HUDEP-2 (cell line): ENCODE results near the gene ZC3H6.
"Not testable (repeated sequence)": the region's sequence is repeated elsewhere in the genome, so short reads cannot be mapped to it uniquely, and the experiment has no call there.

Experiments used
- DNase-seq, 76 experiments: peaks; one replicate each; lab custom pipeline; 2025; ENCODE audit not compliant: unreplicated experiment in 76 of 76; lab: John Stamatoyannopoulos, UW

ZC3H6 gene

DNA sequence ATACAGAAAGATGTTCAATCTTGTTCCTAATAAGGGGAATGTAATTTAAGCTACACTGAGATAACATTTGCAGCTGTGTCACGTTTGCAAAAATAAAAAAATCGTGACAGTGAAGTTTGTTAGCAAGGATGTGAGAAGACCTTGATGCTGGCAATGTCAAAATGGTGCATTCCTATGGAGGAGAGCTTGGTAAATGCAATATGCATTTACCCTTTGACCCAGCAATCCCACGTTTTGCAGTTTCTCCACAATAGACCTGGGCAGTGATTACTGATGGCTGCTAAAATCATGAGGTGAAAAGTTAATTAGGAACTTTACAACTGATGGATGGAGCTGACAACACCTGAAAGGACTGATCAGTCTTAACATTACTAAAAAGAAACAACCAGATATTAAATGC is 43.1 kb downstream of the ZC3H6 start:
- DNase-seq = no peak

GRCh38 chr2:112321375-112322320 is 46.3 kb downstream of the ZC3H6 start:
- DNase-seq = no peak

DNA sequence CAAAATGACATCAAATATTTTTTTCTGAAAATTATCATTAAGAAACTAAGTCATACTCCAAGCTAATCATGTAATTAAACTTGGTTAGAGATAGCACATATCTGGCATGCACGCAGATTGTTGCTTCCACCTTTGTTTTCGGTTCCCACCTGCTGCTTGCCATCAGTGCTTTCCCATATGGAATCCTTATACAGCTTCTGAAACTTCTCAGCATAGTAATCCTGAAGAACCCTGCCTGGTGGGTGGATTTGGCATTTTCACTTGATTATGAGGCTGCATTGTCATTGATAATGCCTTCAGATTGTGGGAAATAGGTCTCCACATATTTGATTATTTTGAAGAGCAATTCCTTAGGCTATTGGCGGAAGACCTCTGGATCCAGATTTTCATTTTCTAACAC is 47.5 kb downstream of the ZC3H6 start:
- no peak for DNase-seq

GRCh38 chr2:112332123-112332696 is 56.8 kb downstream of the ZC3H6 start:
- no peak for DNase-seq

DNA sequence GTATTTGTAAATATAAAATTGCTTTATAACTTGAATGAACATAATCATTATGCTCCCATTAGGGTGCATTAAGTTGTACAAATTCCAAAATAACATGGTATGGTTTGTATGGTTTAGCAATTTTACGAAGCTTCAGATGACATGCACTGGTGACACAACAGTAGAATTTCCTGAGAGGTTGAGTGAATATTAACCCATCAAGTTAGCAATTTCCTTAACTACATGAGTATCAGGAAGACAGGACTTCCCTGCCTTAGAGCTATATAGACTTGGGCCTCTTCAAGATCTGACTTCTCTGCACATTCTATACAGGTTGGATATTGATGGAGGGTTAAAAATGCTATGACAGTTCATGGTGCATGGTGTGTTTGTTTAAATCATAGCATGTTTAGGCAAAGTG is 60.2 kb downstream of the ZC3H6 start:
- DNase-seq = no peak

DNA sequence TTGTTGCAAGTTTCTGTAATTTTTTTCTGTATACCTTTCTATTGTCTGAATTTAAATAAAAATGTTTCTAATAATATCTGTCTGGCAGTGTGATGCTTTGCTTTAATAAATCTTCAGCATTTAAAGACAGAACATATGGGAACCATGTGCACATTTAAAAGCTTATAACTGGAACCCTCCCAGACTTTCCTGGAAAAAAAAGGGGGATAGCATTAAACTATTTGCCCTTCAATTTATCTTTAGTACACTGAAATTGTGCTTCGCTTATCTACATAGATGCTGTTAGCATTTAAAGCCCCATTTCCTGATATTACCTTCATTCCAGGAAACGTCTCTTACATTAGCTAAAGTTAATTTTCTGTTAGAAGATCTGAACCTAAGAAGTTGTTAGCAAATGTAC is 64.6 kb downstream of the ZC3H6 start:
- peak in 2 of 76 experiments; percentile 8 to 14 for DNase-seq

DNA sequence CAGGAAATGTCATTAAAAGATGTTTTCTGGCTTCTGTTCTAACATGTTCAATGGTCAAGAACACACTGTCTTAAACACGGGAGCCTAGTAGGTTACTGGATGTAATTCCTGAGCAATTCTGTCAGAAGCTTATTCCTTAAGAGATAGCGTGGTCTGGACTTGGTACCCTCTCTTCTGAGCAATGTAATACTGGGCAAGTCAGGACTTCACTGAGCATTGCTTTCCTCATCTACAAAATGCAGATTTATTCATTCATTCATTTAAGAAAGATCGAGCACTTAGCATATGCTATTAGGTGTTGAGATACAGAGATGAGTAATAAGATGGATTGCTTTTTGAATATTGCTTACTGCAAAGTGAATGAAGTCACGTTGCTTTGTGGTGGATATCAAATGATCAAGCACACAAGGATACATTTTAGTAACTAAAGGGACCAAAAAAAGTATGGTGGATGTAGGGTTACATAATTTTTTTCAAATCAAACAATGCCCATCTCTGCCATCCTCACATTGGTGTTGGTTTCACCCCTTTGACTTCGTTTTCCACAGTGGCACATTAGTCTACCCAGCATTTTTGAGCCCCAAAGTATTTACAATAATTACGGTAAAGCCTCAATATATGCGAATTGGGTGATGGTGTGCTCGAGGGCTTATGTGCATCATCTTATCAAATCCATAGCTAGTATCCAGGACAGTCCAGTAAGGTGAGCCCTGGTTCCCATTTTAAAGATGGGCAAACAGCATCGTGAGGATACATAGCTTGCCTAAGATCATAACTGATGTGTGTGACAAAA is 65.3 kb downstream of the ZC3H6 start:
- no peak for DNase-seq

DNA sequence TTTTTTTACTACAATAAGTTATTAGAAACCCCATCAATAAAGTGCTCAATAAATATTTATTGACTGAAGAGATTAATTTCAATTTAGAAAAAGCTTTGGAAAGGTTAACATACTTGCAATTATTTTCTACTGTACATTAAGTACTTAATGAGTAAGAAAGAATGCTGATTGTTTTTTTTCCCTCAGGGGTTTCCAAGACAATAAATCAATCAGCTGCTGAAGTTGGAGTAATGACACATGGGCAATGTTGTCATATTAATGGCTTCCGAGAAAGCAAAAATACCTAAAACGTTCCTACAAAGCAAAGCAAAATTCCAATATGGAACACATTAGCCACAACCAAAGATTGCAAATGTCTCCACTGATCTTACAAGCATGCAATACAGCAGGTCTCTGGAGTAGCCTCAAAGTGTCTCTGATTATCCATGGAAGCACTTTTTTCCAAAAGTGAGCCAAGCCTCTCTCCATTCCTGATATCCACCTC is 66.7 kb downstream of the ZC3H6 start:
- DNase-seq = no peak

DNA sequence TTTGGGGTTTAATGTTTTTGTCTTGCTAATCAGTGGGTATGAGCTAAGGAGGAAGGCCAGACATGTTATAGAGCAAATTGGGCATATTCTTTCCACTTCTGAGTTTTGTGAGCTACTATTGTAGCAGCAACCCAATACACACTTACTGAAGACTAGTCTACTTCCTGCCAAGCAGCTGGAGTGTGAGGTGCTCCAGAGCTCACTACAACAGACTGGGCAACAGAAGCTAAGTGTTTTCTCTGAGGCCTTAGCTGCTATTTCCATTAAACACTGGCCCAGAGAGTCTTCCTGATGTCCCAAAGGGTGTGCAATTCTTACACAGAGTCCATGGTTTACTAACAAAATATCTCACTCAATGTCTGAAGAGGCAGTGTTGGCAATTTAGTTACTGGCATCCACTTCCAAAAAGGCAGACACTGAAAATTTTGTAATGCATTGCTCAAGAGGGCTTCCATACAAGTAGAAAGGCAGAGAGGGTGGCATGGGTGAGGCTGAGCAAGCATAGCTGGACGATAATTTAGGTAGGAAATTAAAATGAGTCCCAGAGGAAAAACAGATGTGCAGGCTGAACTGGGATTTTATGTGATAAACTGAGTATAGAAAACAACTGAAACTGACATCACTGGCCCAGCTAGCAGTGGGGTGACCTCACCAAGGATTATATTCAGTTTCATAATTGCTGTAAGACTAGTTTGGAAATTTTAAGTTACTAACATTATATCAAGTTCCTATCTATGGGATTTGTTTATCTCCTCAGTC is 68.6 kb downstream of the ZC3H6 start:
- DNase-seq = no peak

DNA sequence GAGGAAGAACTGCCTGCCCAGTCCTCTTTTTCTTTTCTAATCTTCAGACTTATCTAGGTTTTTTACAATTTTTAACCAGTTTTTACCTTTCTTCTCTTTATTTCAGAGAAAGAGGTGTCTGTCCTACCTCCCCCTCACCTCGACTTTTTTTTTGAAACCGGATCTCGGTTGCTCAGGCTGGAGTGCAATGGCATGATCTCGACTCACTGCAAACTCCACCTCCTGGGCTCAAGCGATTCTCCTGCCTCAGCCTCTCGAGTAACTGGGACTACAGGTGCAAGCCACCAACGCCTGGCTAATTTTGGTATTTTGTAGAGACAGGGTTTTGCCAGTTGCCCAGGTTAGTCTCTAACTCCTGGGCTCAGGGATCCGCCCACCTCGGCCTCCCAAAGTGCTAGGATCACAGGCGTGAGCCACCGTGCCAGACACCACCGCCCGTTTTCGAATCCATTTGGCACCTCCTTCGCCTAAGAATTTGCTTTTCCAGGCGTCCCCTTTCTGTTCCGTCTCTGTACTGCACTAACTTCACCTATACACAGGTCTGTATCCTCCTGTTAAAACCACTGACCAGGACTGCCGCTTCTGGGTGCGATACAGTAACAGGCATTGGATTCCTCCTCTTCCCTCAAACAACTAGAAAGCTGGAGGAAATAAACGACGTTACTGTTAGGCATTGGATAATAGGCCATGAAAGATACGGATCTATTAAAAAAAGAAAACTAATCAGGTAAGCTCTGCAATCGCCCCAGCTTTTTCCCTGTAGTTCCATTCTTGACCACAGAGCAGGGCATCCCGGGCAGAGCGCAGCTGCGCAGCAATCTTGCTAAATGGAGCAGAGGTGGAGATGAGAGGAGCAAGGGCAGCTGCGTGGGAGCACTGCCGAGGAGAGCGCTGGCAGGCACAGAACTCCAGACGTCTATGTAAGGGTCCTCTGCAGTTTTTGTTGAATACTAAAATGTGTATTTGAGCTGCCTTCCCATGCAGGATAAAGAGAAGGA is 69.9 kb downstream of the ZC3H6 start:
- DNase-seq = no peak

GRCh38 chr2:112352292-112352691 is 76.9 kb downstream of the ZC3H6 start:
- DNase-seq = not testable (repeated sequence)

- not testable (repeated sequence) for DNase-seq
These were observed 77.6 kb downstream of the ZC3H6 start for GRCh38 chr2:112352809-112353603.

DNA sequence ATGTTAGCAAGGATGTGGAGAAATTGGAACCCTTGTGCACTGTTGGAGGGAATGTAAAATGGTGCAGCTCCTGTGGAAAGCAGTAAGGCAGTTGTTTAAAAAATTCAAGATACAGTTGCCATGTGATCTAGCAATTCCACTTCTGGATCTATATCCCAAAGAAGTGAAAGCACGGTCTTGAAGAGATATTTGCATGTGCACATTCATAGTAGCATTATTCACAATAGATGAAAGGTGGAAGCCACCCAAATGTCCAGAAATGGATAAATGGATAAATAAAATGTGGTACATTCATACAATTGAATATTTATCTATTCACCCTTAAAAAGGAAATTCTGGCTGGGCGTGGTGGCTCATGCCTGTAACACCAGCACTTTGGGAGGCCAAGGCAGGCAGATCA is 78.9 kb downstream of the ZC3H6 start:
- not testable (repeated sequence) for DNase-seq

- DNase-seq = not testable (repeated sequence)
These were observed 84.7 kb downstream of the ZC3H6 start for GRCh38 chr2:112360055-112360454.
